ENCODE data around the gene ATF4. TPM values are rescaled to one million over a fixed set of nuclear protein-coding genes. Genes with fewer than 3 reads are reported as not detected.

The ATF4 gene
- total and polyA plus RNA-seq, 2 of the 8 experiments (the other 6 are each of a cell fraction or from before 2014, with no cell fraction given) = 553 to 704 TPM

DNA sequence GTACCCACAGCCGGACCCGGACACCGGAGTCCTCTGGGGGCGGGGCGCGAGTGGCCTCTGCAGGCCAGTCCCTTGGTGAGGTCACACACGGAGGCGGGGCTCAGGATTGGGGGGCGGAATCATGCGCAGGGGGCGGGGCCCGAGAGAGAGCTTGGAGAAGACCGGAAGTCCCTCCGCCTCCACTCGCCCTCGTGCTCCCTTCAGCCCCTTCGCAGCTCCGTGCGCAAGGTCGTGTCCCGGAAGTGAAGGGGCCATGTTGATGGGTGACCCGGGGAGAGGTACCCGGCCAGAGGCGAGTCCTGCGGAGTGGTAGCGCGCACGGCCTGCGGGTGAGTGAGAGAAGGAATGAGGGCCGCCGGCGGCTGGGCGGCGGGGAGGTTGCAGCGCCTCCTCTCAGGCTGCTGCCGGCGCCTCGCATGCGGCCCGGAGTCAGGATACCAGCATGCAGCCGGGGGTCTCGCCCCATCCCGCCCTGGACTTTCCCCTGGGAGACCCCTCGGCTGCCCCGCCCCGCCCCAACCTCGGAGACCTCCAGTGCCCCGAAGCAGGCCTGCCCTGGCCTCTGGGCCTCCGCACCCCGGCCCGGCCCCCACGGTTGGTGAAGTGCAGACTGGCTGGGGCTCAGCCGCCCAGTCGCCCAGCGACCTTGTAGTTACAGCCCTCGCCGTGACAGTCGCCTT, 18.1 kb upstream of the ATF4 start, which contains the start of gene MIEF1:
Gene MIEF1, plus strand, starts transcription at position 182 of the 680 bp plus-strand sequence. CDS start 9,005 bp downstream, outside the sequence.
- H3K4me2 ChIP-seq (ENCODE audit: insufficient read depth in 1 of 2, low read depth in 2 of 2, low read length in 2 of 2) = peak within 1 kb of the TSS; percentile 77 to 86
- H3K4ac ChIP-seq (replicated peaks; ENCODE audit: insufficient read length, low read depth, low read length) = peak within 1 kb of the TSS; percentile 13
- peaks cover 0 to 56% (median 36%) of the 10 kb centered on the region in 4 experiments; a peak in 6 of 7 replicates for H3K27me3 ChIP-seq (replicated peaks in 1 of 4; ENCODE audit: control insufficient read depth in 3 of 4, extremely low read depth in 1 of 4, insufficient read depth in 3 of 4, low read length in 3 of 4)
- FAIRE-seq (no peak), DNase-seq (ENCODE audit: low read depth in 1 of 2, low spot score in 2 of 2) (peak; percentile 88 to 99)
- no peak within 1 kb of the TSS for H2BK20ac ChIP-seq (ENCODE audit: low read length)
- no peak within 1 kb of the TSS for H2AK5ac ChIP-seq (ENCODE audit: low read depth, low read length)
- H3K79me1 ChIP-seq (ENCODE audit: low read depth, low read length) = peaks cover 3% of the 10 kb centered on the region; the same call in 1 of the 2 replicates
- no peak within 1 kb of the TSS for H3K27ac ChIP-seq (ENCODE audit: low read depth, low read length)
- no peak within 1 kb of the TSS for H2BK120ac ChIP-seq (replicated peaks; ENCODE audit: low read depth, low read length)
- ChIA-PET POLR2A (ENCODE audit: partially characterized antibody) (interaction anchor here (0.5 to 4.6 kb wide), 13 partner anchors 8 to 663 kb away, joined by 3 to 42 read pairs (median 4); partner anchors contain the start of genes ATF4 and RPL3), CTCF (ENCODE audit: partially characterized antibody) (interaction anchor here (0.7 to 19.7 kb wide), 7 partner anchors 9 to 171 kb away, joined by 3 to 361 read pairs (median 4); partner anchors contain the start of gene RPS19BP1)
- no peak within 1 kb of the TSS; the same call in 1 of the 2 replicates for H2BK5ac ChIP-seq (ENCODE audit: low read depth, low read length)
- WGBS, 2 experiments (ENCODE audit: extremely low coverage in 1 of 2, insufficient coverage in 1 of 2, insufficient read length in 1 of 2, insufficient replicate concordance in 2 of 2, low coverage in 1 of 2, low lambda C conversion rate in 2 of 2, missing lambda C conversion rate in 1 of 2) = 2% methylated on average over 25 of the region's 58 CpGs; no CpG with 5 or more reads in 1 of the 2 experiments
- H3K23me2 ChIP-seq (ENCODE audit: low read depth, low read length) = peaks cover 5% of the 10 kb centered on the region
- peak within 1 kb of the TSS; percentile 54 for H3K56ac ChIP-seq (replicated peaks; ENCODE audit: insufficient read length, low read depth, low read length)
- peak within 1 kb of the TSS; percentile 30 for H4K91ac ChIP-seq (replicated peaks; ENCODE audit: insufficient read length, low read length)
- H2BK12ac ChIP-seq (ENCODE audit: low read depth, low read length) = peak within 1 kb of the TSS; percentile 50; the same call in 1 of the 2 replicates
- peaks cover 16 to 30% of the 10 kb centered on the region in 2 experiments for H4K20me1 ChIP-seq (replicated peaks in 1 of 2; ENCODE audit: control insufficient read depth in 1 of 2, insufficient read depth in 2 of 2, low read length in 2 of 2)
- no peak within 1 kb of the TSS for H3K23ac ChIP-seq (ENCODE audit: insufficient read length)
- H4K8ac ChIP-seq (ENCODE audit: extremely low read depth, insufficient read depth, low read length) = no peak within 1 kb of the TSS
- H3K79me2 ChIP-seq (ENCODE audit: control insufficient read depth in 1 of 2, insufficient read depth in 2 of 2, low read length in 2 of 2) = peaks cover 5 to 13% of the 10 kb centered on the region in 2 experiments; a peak in 3 of 4 replicates
- no peak within 1 kb of the TSS; the same call in 1 of the 2 replicates for H2BK15ac ChIP-seq (ENCODE audit: low read length)
- H3K9ac ChIP-seq (replicated peaks in 1 of 4; ENCODE audit: extremely low read depth in 1 of 4, low read depth in 3 of 4, low read length in 3 of 4) = peak within 1 kb of the TSS; percentile 46 to 69 (median 66); a peak in 6 of 7 replicates
- no peak within 1 kb of the TSS for H2AFZ ChIP-seq (ENCODE audit: low read length)
- no peak within 1 kb of the TSS; the same call in 1 of the 2 replicates for H3K18ac ChIP-seq (ENCODE audit: extremely low read depth, low read length)
- H3K14ac ChIP-seq (ENCODE audit: insufficient read length) = no peak within 1 kb of the TSS
- no peaks in the 10 kb centered on the region for H3K9me3 ChIP-seq (ENCODE audit: insufficient read depth in 2 of 2, low read depth in 1 of 2, low read length in 1 of 2)
- peaks cover 5 to 31% (median 19%) of the 10 kb centered on the region in 4 experiments for H3K36me3 ChIP-seq (ENCODE audit: control insufficient read depth in 2 of 4, insufficient read depth in 4 of 4, low read length in 3 of 4)
- H3K4me3 ChIP-seq (ENCODE audit: extremely low read depth in 1 of 4, insufficient read depth in 2 of 4, low read depth in 3 of 4, low read length in 4 of 4) = peak within 1 kb of the TSS; percentile 68 to 88 (median 80)
- H3K4me1 ChIP-seq (replicated peaks in 1 of 4; ENCODE audit: control insufficient read depth in 3 of 4, insufficient read depth in 4 of 4, low read length in 3 of 4) = peaks cover 3 to 9% (median 4%) of the 10 kb centered on the region in 4 experiments; a peak in 6 of 7 replicates
- peak within 1 kb of the TSS; percentile 23 for H4K5ac ChIP-seq (ENCODE audit: insufficient read length, low read depth, low read length)
- TF ChIP-seq, protein P1, sequence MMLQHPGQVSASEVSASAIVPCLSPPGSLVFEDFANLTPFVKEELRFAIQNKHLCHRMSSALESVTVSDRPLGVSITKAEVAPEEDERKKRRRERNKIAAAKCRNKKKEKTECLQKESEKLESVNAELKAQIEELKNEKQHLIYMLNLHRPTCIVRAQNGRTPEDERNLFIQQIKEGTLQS (IDR thresholded peaks at IDR 0.05; ENCODE audit: insufficient read depth, low read depth, low read length) = no peak
- TF ChIP-seq GABPA (IDR thresholded peaks at IDR 0.05; ENCODE audit: borderline replicate concordance, insufficient read depth, low read length) = peak; percentile 95
- no peak for TF ChIP-seq SIX5 (IDR thresholded peaks at IDR 0.05; ENCODE audit: low read depth, low read length)
- TF ChIP-seq RNF2 (IDR thresholded peaks at IDR 0.05; ENCODE audit: borderline replicate concordance, low read depth, low read length, missing control alignments, poor library complexity, severe bottlenecking) = no peak
- no peak for TF ChIP-seq TEAD4 (IDR thresholded peaks at IDR 0.05; ENCODE audit: low read depth, low read length)
- peak; percentile 44 for TF ChIP-seq ASH2L (IDR thresholded peaks at IDR 0.05; ENCODE audit: low read length)
- TF ChIP-seq KDM1A (IDR thresholded peaks at IDR 0.05; ENCODE audit: borderline replicate concordance, low read length) = no peak

Data from H1 (cell line).